ENCODE results near the gene EPGN. TPM values are rescaled to one million over a fixed set of nuclear protein-coding genes. Genes with fewer than 3 reads are reported as not detected.

Gene EPGN
- not detected for total RNA-seq (ENCODE audit: unreplicated experiment)
- long read RNA-seq: 0 reads

GRCh38 chr4:74308215-74308614 lies at the start of gene EPGN:
TSS of gene EPGN (plus strand) at chr4:74308470. CDS start at chr4:74308534, 64 bp downstream.
- Mint-ChIP-seq H3K36me3 (ENCODE audit: low read depth, unreplicated experiment) (no peaks in the 10 kb centered on the region), H3K9me3 (ENCODE audit: unreplicated experiment) (no peaks in the 10 kb centered on the region), H3K27ac (ENCODE audit: unreplicated experiment) (no peak within 1 kb of the TSS), H3K4me1 (ENCODE audit: unreplicated experiment) (no peaks in the 10 kb centered on the region), H3K27me3 (ENCODE audit: unreplicated experiment) (no peaks in the 10 kb centered on the region), H3K4me3 (ENCODE audit: unreplicated experiment) (no peak within 1 kb of the TSS)
- TF ChIP-seq CTCF (IDR thresholded peaks at IDR 0.05; ENCODE audit: unreplicated experiment): no peak
- no peak for DNase-seq (ENCODE audit: low spot score)

- H3K4me1 Mint-ChIP-seq (ENCODE audit: unreplicated experiment): no peaks in the 10 kb centered on the region
- no peak overlapping the region for H3K27ac Mint-ChIP-seq (ENCODE audit: unreplicated experiment)
Observed at GRCh38 chr4:74258963-74259362, 49.3 kb upstream of the EPGN start.

GRCh38 chr4:74260036-74260435 lies 48.2 kb upstream of the EPGN start:
- Mint-ChIP-seq H3K4me1 (ENCODE audit: unreplicated experiment) (no peaks in the 10 kb centered on the region), H3K27me3 (ENCODE audit: unreplicated experiment) (no peaks in the 10 kb centered on the region), H3K36me3 (ENCODE audit: low read depth, unreplicated experiment) (no peaks in the 10 kb centered on the region), H3K9me3 (ENCODE audit: unreplicated experiment) (no peaks in the 10 kb centered on the region), H3K4me3 (ENCODE audit: unreplicated experiment) (no peak overlapping the region), H3K27ac (ENCODE audit: unreplicated experiment) (no peak overlapping the region)
- DNase-seq (ENCODE audit: low spot score): no peak
- TF ChIP-seq CTCF (IDR thresholded peaks at IDR 0.05; ENCODE audit: unreplicated experiment): no peak

More at GRCh38 chr4:74258963-74259362, 49.3 kb upstream of the EPGN start:
- no peaks in the 10 kb centered on the region for H3K27me3 Mint-ChIP-seq (ENCODE audit: unreplicated experiment)
- no peaks in the 10 kb centered on the region for H3K9me3 Mint-ChIP-seq (ENCODE audit: unreplicated experiment)
- H3K4me3 Mint-ChIP-seq (ENCODE audit: unreplicated experiment): no peak overlapping the region
- TF ChIP-seq CTCF (IDR thresholded peaks at IDR 0.05; ENCODE audit: unreplicated experiment): no peak
- no peak for DNase-seq (ENCODE audit: low spot score)
- H3K36me3 Mint-ChIP-seq (ENCODE audit: low read depth, unreplicated experiment): no peaks in the 10 kb centered on the region

- no peaks in the 10 kb centered on the region for H3K9me3 Mint-ChIP-seq (ENCODE audit: unreplicated experiment)
- no peaks in the 10 kb centered on the region for H3K27me3 Mint-ChIP-seq (ENCODE audit: unreplicated experiment)
- H3K4me3 Mint-ChIP-seq (ENCODE audit: unreplicated experiment): no peak overlapping the region
- DNase-seq (ENCODE audit: low spot score): no peak
- H3K4me1 Mint-ChIP-seq (ENCODE audit: unreplicated experiment): no peaks in the 10 kb centered on the region
- no peaks in the 10 kb centered on the region for H3K36me3 Mint-ChIP-seq (ENCODE audit: low read depth, unreplicated experiment)
- H3K27ac Mint-ChIP-seq (ENCODE audit: unreplicated experiment): no peak overlapping the region
- TF ChIP-seq CTCF (IDR thresholded peaks at IDR 0.05; ENCODE audit: unreplicated experiment): no peak
Observed at GRCh38 chr4:74262522-74262921, 45.7 kb upstream of the EPGN start.

- H3K27me3 Mint-ChIP-seq (ENCODE audit: unreplicated experiment): no peaks in the 10 kb centered on the region
- no peak for TF ChIP-seq CTCF (IDR thresholded peaks at IDR 0.05; ENCODE audit: unreplicated experiment)
- no peaks in the 10 kb centered on the region for H3K4me1 Mint-ChIP-seq (ENCODE audit: unreplicated experiment)
- H3K36me3 Mint-ChIP-seq (ENCODE audit: low read depth, unreplicated experiment): no peaks in the 10 kb centered on the region
- DNase-seq (ENCODE audit: low spot score): no peak
- no peaks in the 10 kb centered on the region for H3K9me3 Mint-ChIP-seq (ENCODE audit: unreplicated experiment)
- no peak overlapping the region for H3K27ac Mint-ChIP-seq (ENCODE audit: unreplicated experiment)
- H3K4me3 Mint-ChIP-seq (ENCODE audit: unreplicated experiment): no peak overlapping the region
Observed at GRCh38 chr4:74263551-74263950, 44.7 kb upstream of the EPGN start.
